HepG2 (cell line): ENCODE measurements around the gene HYAL1. TPM values are rescaled to one million over a fixed set of nuclear protein-coding genes. Genes with fewer than 3 reads are reported as not detected.
A peak's percentile ranks its signal among the peaks of the same experiment; 100 is the strongest.

Experiments
- ARHGAP35 ChIP-seq: sonication (generic); formaldehyde crosslinking; IDR thresholded peaks from 2 replicates; pipeline ENCODE4 v1.9.0; 2022; ENCODE audit warnings: mild to moderate bottlenecking, inconsistent platforms, moderate library complexity, missing genetic modification reagents, borderline replicate concordance
- DNMT3B ChIP-seq: conservative IDR thresholded peaks from 2 replicates; pipeline ENCODE4 v1.6.1; 2016; ENCODE audit warnings: missing biosample characterization, control low read depth
- ETV5 ChIP-seq: IDR thresholded peaks from 2 replicates; pipeline ENCODE4 v1.6.1; 2018; ENCODE audit warnings: missing biosample characterization, missing genetic modification reagents, inconsistent platforms, borderline replicate concordance
- GMEB2 ChIP-seq: IDR thresholded peaks from 2 replicates; pipeline ENCODE4 v1.6.1; 2016; ENCODE audit warnings: missing biosample characterization, missing genetic modification reagents, low read depth
- GZF1 ChIP-seq: sonication (generic); formaldehyde crosslinking; IDR thresholded peaks from 2 replicates; pipeline ENCODE4 v1.5.1; 2020; ENCODE audit warnings: mild to moderate bottlenecking, missing genetic modification reagents
- HNF4A ChIP-seq: sonication (generic); formaldehyde crosslinking; IDR thresholded peaks from 2 replicates; pipeline ENCODE4 v1.4.0; 2020; ENCODE audit warnings: missing genetic modification reagents
- KDM2A ChIP-seq: sonication (generic); formaldehyde crosslinking; IDR thresholded peaks from 2 replicates; pipeline ENCODE4 v1.4.0; 2020; ENCODE audit warnings: low read depth, missing genetic modification reagents, borderline replicate concordance
- KLF9 ChIP-seq: IDR thresholded peaks from 2 replicates; pipeline ENCODE4 v1.6.1; 2016; ENCODE audit warnings: low read depth
- MED1 ChIP-seq: sonication (generic); formaldehyde crosslinking; IDR thresholded peaks from 2 replicates; pipeline ENCODE4 v1.4.0; 2020; ENCODE audit warnings: missing genetic modification reagents
- MLX ChIP-seq: IDR thresholded peaks from 2 replicates; pipeline ENCODE4 v1.6.1; 2016
- NONO ChIP-seq, 2 experiments: fragments of 450-650 bp in 1 of 2; sonication (generic) in 1 of 2; formaldehyde crosslinking in 1 of 2; IDR thresholded peaks in 1 of 2; conservative IDR thresholded peaks in 1 of 2; 2 replicates each; pipeline versions ENCODE4 v1.6.1 to v1.8.0; 2017 to 2022; ENCODE audit warnings: mild to moderate bottlenecking in 1 of 2, missing genetic modification reagents in 1 of 2, moderate library complexity in 1 of 2
- PRMT3 ChIP-seq: sonication (generic); formaldehyde crosslinking; IDR thresholded peaks from 2 replicates; pipeline ENCODE4 v1.8.1; 2022; ENCODE audit warnings: low read depth, mild to moderate bottlenecking, moderate library complexity, missing genetic modification reagents, borderline replicate concordance
- SOX5 ChIP-seq: IDR thresholded peaks from 2 replicates; pipeline ENCODE4 v1.6.1; 2016; ENCODE audit warnings: borderline replicate concordance
- SP140L ChIP-seq: sonication (generic); formaldehyde crosslinking; IDR thresholded peaks from 2 replicates; pipeline ENCODE4 v1.4.0; 2020; ENCODE audit warnings: missing genetic modification reagents, borderline replicate concordance
- ZBTB3 ChIP-seq: sonication (generic); formaldehyde crosslinking; IDR thresholded peaks from 2 replicates; pipeline ENCODE4 v1.4.0; 2020; ENCODE audit warnings: low read depth, mild to moderate bottlenecking, moderate library complexity, missing genetic modification reagents, borderline replicate concordance
- ZFP82 ChIP-seq: sonication (generic); formaldehyde crosslinking; IDR thresholded peaks from 2 replicates; pipeline ENCODE4 v1.5.1; 2020; ENCODE audit warnings: mild to moderate bottlenecking, missing genetic modification reagents, borderline replicate concordance
- ZMAT3 ChIP-seq: sonication (generic); formaldehyde crosslinking; conservative IDR thresholded peaks from 2 replicates; pipeline ENCODE4 v1.7.0; 2021; ENCODE audit warnings: missing genetic modification reagents
- ZMYM3 ChIP-seq: sonication (generic); formaldehyde crosslinking; IDR thresholded peaks from 2 replicates; pipeline ENCODE4 v1.5.1; 2020; ENCODE audit warnings: mild to moderate bottlenecking, missing genetic modification reagents
- ZNF3 ChIP-seq: IDR thresholded peaks from 2 replicates; pipeline ENCODE4 v1.7.0; 2017; ENCODE audit warnings: inconsistent platforms
- ZNF33A ChIP-seq: sonication (generic); formaldehyde crosslinking; IDR thresholded peaks from 2 replicates; pipeline ENCODE4 v1.5.1; 2020; ENCODE audit warnings: missing genetic modification reagents, mild to moderate bottlenecking, moderate library complexity, borderline replicate concordance
- ZNF451 ChIP-seq: sonication (generic); formaldehyde crosslinking; IDR thresholded peaks from 2 replicates; pipeline ENCODE4 v1.5.0; 2020; ENCODE audit warnings: mild to moderate bottlenecking, missing genetic modification reagents
- ZNF512B ChIP-seq: sonication (generic); formaldehyde crosslinking; IDR thresholded peaks from 2 replicates; pipeline ENCODE4 v1.5.1; 2020; ENCODE audit warnings: missing genetic modification reagents, mild to moderate bottlenecking, borderline replicate concordance
- ZNF558 ChIP-seq: sonication (generic); formaldehyde crosslinking; IDR thresholded peaks from 2 replicates; pipeline ENCODE4 v1.9.0; 2022; ENCODE audit warnings: mild to moderate bottlenecking, missing genetic modification reagents, borderline replicate concordance
- ZNF614 ChIP-seq: IDR thresholded peaks from 2 replicates; pipeline ENCODE4 v1.6.1; 2018; ENCODE audit warnings: missing biosample characterization, missing genetic modification reagents, inconsistent platforms, borderline replicate concordance
- polyA plus RNA-seq, 8 experiments: library from polyadenylated mRNA; depleted of rRNA in 3 of 8; stranded (reverse) in 7 of 8; unstranded in 1 of 8; fragments of >200 nt; fragmentation: Illumina TruSeq in 4 of 8; extraction: Trizol in 4 of 8; gene quantifications; 2 replicates each; pipeline versions ENCODE4 v1.2.1 to v1.2.3, GENCODE V29; 2011 to 2016; ENCODE audit warnings: low read depth in 4 of 8, missing spikeins in 1 of 8, mixed read lengths in 1 of 8; ENCODE audit not compliant: insufficient read depth in 1 of 8
- total RNA-seq, 5 experiments: library from RNA; depleted of rRNA; stranded (reverse); fragments of >200 nt; fragmentation: Illumina TruSeq; extraction: Trizol; gene quantifications; 2 replicates each; pipeline ENCODE4 v1.2.3, GENCODE V29; 2016; ENCODE audit warnings: low read depth in 1 of 5
- TF ChIP-seq, protein P1 (sequence below): sonication (generic); formaldehyde crosslinking; IDR thresholded peaks from 2 replicates; pipeline ENCODE4 v1.4.0; 2020; ENCODE audit warnings: mild to moderate bottlenecking, low read depth, missing genetic modification reagents

The HYAL1 gene
- total and polyA plus RNA-seq, 2 of the 13 experiments (the other 11 are each of a cell fraction or from before 2014, with no cell fraction given), result 76.5 to 193 TPM

DNA sequence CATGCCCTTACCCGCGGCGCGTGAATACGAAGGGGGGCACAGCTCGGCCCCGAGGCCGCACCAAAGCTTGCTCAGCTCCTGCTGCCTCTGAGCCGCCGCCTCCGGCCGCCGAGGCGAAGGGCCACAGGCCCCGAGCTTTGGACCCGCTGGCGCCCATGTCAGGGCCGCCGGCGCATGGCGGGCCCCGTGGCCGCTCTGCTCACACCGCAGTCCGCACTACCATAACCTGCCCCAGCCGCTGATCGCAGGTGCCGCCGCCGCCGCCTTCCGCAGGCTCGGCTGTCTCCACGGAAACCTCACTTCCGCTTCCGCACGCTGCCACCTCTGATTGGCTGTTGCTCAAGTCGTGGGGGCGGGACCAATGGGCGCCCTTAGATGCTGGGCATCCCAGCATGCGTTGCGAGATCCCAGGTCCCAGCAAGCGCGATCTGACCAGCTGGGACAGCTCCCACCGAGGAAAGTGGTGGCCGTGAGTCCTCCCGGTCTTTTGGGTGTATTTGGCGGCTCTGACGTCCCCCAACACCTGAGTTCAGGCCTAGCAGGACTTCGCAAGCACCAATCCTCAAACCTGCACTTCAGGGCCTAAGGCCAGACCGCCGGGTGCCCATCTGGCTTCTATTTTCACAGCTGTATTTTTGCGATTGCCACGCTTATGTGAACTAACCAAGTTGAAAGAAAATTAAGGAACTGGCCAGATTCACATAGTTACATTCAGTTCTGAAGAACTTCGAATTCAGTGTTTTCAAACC is 24.7 kb upstream of the HYAL1 start, which contains the start of gene TUSC2 (continued):
- TF ChIP-seq MLX (CRISPR knock-in tag) (0 out of 2 replicates have a peak, but pooled peaks have one; percentile 32), ARHGAP35 (CRISPR knock-in tag) (no peak), HNF4A (CRISPR knock-in tag) (no peak), MED1 (CRISPR knock-in tag) (peak; percentile 44), ZNF33A (CRISPR knock-in tag) (no peak), NONO (IDR thresholded peaks at IDR 0.05) (no peak), NONO (CRISPR knock-in tag; conservative IDR thresholded peaks at IDR 0.05) (no peak), SOX5 (CRISPR knock-in tag) (no peak), ETV5 (CRISPR knock-in tag) (peak; percentile 62), ZNF558 (no peak), GMEB2 (CRISPR knock-in tag) (no peak), ZNF3 (CRISPR knock-in tag) (no peak), ZBTB3 (CRISPR knock-in tag) (no peak), ZFP82 (no peak), PRMT3 (CRISPR knock-in tag) (no peak), KLF9 (CRISPR knock-in tag) (no peak), ZMYM3 (CRISPR knock-in tag) (no peak), ZNF451 (no peak), SP140L (CRISPR knock-in tag) (no peak), KDM2A (CRISPR knock-in tag) (peak; percentile 95), DNMT3B (CRISPR knock-in tag) (no peak), ZMAT3 (CRISPR knock-in tag) (peak; percentile 40; the same call in 1 of the 2 replicates), ZNF614 (no peak), GZF1 (no peak), ZNF512B (CRISPR knock-in tag) (no peak)
- TF ChIP-seq, protein P1, sequence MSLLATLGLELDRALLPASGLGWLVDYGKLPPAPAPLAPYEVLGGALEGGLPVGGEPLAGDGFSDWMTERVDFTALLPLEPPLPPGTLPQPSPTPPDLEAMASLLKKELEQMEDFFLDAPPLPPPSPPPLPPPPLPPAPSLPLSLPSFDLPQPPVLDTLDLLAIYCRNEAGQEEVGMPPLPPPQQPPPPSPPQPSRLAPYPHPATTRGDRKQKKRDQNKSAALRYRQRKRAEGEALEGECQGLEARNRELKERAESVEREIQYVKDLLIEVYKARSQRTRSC (CRISPR knock-in tag), result no peak
